Subcutaneous adipose tissue (tissue), 4 donors: ENCODE results near the gene TBCD. TPM values are rescaled to one million over a fixed set of nuclear protein-coding genes. Genes with fewer than 3 reads are reported as not detected.

Source experiments
- CTCF ChIP-seq: fragments of 450-650 bp; IDR thresholded peaks from one replicate; pipeline ENCODE4 v1.5.1; 2016; ENCODE audit warnings: low read depth, mild to moderate bottlenecking, control low read depth, antibody characterized with exemption, moderate library complexity
- total RNA-seq, 4 donors: library from RNA; depleted of rRNA; stranded (reverse); fragments of >200 nt; gene quantifications; one replicate each; pipeline ENCODE4 v1.1.0, GENCODE V29; 2016

TBCD gene
- total RNA-seq, 4 donors from 2014 or later = 36.5 to 103 (median 54.7) TPM

- TF ChIP-seq CTCF = no peak
Measured at GRCh38 chr17:82865774-82866395, 114.0 kb downstream of the TBCD start.

GRCh38 chr17:82866590-82867191, 114.8 kb downstream of the TBCD start:
- TF ChIP-seq CTCF = no peak

GRCh38 chr17:82867763-82868325, 116.0 kb downstream of the TBCD start:
- TF ChIP-seq CTCF = no peak

- TF ChIP-seq CTCF = no peak
Measured at GRCh38 chr17:82868715-82869131, 116.9 kb downstream of the TBCD start.

- TF ChIP-seq CTCF = no peak
Measured at GRCh38 chr17:82869536-82869935, 117.7 kb downstream of the TBCD start.

- no peak for TF ChIP-seq CTCF
Measured at GRCh38 chr17:82870091-82870491, 118.2 kb downstream of the TBCD start.

- TF ChIP-seq CTCF = no peak
Measured at GRCh38 chr17:82870541-82870940, 118.7 kb downstream of the TBCD start.
